ENCODE results near the gene SEMA5A. TPM values are rescaled to one million over a fixed set of nuclear protein-coding genes. Genes with fewer than 3 reads are reported as not detected.

Gene SEMA5A
- total and polyA plus RNA-seq, 5 experiments from 2014 or later, result not detected

DNA sequence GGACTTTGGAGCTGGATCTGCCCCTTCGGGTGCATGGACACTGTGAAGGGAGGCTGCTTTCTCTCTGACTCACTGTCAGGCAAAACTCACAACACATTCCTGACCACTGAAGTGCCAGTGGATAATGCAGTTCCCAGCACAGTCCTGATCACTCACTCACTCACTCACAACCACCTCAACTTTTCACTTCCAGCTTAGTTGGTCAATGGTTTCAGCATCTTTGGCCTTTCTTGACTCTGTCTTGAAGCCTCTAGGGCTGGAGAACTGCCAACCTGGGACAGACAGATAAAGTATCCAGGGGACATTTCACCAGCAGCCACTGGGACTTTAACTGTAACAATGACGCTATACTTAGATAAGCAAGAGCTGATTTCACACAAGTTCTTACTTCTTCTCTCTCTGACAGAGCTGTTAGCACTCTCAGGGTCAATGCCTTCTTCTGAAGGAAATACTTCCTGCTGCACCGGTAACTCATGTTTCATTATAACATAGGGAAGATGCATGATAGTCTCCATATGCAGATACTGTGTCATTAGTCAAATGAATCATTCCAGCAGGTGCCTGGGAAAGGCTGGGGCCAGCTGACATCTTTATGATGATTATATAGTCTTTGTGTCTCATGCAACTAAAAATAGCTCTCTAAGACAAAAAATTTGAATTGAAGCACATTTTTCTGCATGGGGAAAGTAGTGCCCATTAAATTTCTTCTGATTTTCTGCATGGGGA, 499.0 kb downstream of the SEMA5A start:
- POLR2A ChIA-PET, result no interaction called here
- peaks cover 0 to 4% (median 0%) of the 10 kb centered on the region in 9 donors for H3K9me3 Mint-ChIP-seq
- no peak for DNase-seq

DNA sequence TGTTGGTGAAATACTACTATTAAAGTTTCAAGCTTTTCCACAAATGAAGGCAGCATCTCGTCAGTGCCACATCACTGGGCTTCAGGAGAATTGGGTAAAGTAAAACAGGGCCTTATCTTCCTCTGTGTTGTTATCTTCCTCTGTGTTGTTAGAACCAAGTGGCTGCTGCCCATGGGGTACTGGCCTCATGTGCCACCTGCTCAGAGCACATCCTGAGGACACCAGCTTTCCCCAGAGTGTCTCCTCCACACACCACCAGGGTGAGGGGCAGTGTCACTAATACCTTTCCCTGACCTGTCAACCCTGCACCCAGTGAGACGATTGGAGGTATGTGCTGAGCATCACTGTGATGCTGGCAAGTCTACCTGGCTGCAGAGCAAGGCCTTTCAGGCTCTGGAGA, 499.9 kb downstream of the SEMA5A start:
- H3K27me3 Mint-ChIP-seq, result no peaks in the 10 kb centered on the region
- no peaks in the 10 kb centered on the region for H3K4me1 Mint-ChIP-seq
- POLR2A ChIA-PET, result interaction anchor here (0.5 kb wide), 1 partner anchor 10 kb away, joined by 3 read pairs; no protein-coding TSS in a partner anchor
- H3K27ac Mint-ChIP-seq, result no peak overlapping the region
- no peak overlapping the region for H3K4me3 Mint-ChIP-seq
- H3K9me3 Mint-ChIP-seq, result peaks cover 0 to 4% (median 0%) of the 10 kb centered on the region in 9 donors
- H3K36me3 Mint-ChIP-seq, result no peaks in the 10 kb centered on the region
- DNase-seq (no peak), ATAC-seq (no peak)

More for the DNA sequence above, 499.0 kb downstream of the SEMA5A start:
- Mint-ChIP-seq H3K36me3 (no peaks in the 10 kb centered on the region), H3K4me1 (no peaks in the 10 kb centered on the region), H3K4me3 (no peak overlapping the region), H3K27ac (no peak overlapping the region), H3K27me3 (no peaks in the 10 kb centered on the region)
- no peak for ATAC-seq

DNA sequence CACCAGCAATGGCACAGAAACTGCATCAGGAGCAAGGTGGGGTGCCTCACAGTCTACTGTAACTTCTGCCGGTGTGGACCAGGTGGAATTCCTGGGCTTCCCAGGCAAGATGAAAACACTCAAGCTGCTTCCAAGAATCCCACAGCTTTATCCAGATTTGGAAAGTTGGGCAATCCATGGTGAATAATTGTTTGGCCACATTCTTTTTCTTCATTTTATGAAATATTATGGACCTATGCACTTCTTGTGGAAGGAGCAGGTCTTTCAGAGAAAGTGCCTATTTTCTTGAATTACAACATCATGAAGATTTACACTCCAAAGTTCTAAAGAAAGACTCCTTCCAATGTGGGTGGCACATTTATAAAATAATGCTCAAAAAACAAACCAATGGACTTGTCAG, 503.6 kb downstream of the SEMA5A start:
- peaks cover 0 to 19% (median 0%) of the 10 kb centered on the region in 9 donors for H3K9me3 Mint-ChIP-seq
- no peak overlapping the region for H3K27ac Mint-ChIP-seq
- H3K4me3 Mint-ChIP-seq, result no peak overlapping the region
- H3K36me3 Mint-ChIP-seq, result no peaks in the 10 kb centered on the region
- ATAC-seq, result no peak
- H3K27me3 Mint-ChIP-seq, result peaks cover 0 to 3% (median 0%) of the 10 kb centered on the region in 5 donors
- POLR2A ChIA-PET, result no interaction called here
- H3K4me1 Mint-ChIP-seq, result no peaks in the 10 kb centered on the region
- DNase-seq, result no peak

DNA sequence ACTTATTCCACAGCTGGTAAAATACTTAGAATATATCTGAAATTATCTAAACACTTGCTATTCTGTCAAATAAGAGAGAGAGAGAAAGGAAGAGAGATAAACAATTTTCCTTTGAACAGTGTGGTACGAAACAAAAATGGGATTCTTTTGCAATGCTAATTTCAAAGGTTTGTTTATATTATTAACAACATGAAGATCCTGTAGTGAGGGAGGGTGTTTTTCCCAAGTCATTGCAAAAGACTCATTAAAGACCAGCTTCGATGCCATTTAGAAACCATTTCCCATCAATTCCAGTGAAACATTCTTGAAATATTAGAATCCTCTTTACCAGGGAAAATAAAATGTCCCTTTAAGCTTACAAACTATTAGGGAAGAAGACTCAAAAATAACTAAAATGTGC, 505.4 kb downstream of the SEMA5A start:
- POLR2A ChIA-PET, result no interaction called here
- no peak overlapping the region for H3K4me3 Mint-ChIP-seq
- peaks cover 0 to 3% (median 0%) of the 10 kb centered on the region in 5 donors for H3K27me3 Mint-ChIP-seq
- H3K9me3 Mint-ChIP-seq, result peaks cover 0 to 19% (median 0%) of the 10 kb centered on the region in 9 donors
- no peak overlapping the region for H3K27ac Mint-ChIP-seq
- H3K36me3 Mint-ChIP-seq, result no peaks in the 10 kb centered on the region
- H3K4me1 Mint-ChIP-seq, result no peaks in the 10 kb centered on the region
- ATAC-seq (no peak), DNase-seq (no peak)

DNA sequence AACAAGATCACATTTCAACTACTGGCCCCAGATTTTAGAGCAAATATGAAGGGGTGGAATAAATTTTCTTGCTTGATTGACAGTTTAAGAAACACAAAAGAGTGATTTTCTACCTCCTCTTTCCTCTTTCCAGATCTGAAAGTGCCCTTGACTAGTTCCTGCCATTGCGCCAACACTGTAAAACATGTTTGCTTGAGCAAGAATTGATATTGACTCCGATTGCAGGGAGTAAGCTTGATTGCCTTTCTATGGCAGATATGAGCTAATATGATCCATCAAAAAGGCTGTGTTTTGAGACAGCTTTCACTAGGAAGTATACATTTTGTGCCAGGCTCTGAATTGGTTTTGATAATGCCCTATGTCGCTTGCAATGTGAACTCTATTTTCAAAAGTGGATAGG, 508.8 kb downstream of the SEMA5A start:
- Mint-ChIP-seq H3K4me1 (no peaks in the 10 kb centered on the region), H3K36me3 (no peaks in the 10 kb centered on the region), H3K27ac (no peak overlapping the region), H3K9me3 (peaks cover 0 to 19% (median 0%) of the 10 kb centered on the region in 9 donors), H3K27me3 (peaks cover 0 to 3% (median 0%) of the 10 kb centered on the region in 5 donors), H3K4me3 (no peak overlapping the region)
- DNase-seq (no peak), ATAC-seq (no peak)
- POLR2A ChIA-PET, result no interaction called here

DNA sequence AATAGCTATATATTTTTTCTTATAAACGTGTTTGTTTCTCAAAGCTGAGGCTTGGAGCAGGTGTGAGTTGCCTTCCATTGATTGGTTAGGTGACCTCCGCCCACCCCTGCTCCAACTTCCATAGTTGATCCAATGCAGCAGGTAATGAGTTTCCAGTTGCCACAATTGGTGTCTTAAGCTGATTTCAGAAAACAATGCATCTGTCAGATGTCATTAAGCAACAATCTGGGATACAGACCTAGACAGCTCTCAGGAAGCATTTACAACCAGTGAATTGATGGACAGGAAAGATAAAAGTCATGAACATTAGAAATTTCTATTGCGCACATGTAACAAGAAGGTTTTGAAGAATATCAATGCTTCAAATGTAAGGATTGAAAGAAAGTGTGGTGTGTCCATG, 510.5 kb downstream of the SEMA5A start:
- no peak for ATAC-seq

DNA sequence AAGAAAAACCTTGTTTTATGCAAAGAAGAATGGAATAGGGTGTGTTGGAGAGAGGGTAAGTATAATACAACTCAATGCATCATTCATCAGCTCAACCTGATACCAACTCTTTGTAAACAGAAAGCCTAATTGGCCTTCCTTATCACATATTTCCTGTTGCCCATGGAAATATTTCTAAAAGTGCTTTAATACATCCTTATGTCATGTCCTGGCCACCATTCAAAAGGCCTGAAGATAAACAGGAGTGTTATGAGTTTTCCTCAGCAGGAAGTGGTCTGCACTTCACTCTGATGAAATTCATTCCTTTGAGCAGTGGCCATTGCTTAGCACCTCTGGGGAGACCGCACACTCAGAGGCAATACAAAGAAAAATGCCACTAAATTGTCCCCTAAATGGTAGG, 511.2 kb downstream of the SEMA5A start:
- peaks cover 0 to 3% (median 0%) of the 10 kb centered on the region in 5 donors for H3K27me3 Mint-ChIP-seq
- H3K4me1 Mint-ChIP-seq, result no peaks in the 10 kb centered on the region
- H3K9me3 Mint-ChIP-seq, result peaks cover 0 to 15% (median 1%) of the 10 kb centered on the region in 9 donors
- ATAC-seq, result no peak
- H3K36me3 Mint-ChIP-seq, result no peaks in the 10 kb centered on the region
- no peak overlapping the region for H3K27ac Mint-ChIP-seq
- H3K4me3 Mint-ChIP-seq, result no peak overlapping the region
- POLR2A ChIA-PET, result no interaction called here
- no peak for DNase-seq

More for the DNA sequence above, 510.5 kb downstream of the SEMA5A start:
- Mint-ChIP-seq H3K4me1 (no peaks in the 10 kb centered on the region), H3K27me3 (peaks cover 0 to 3% (median 0%) of the 10 kb centered on the region in 5 donors), H3K9me3 (peaks cover 0 to 18% (median 0%) of the 10 kb centered on the region in 9 donors), H3K27ac (no peak overlapping the region), H3K36me3 (no peaks in the 10 kb centered on the region), H3K4me3 (no peak overlapping the region)
- DNase-seq, result no peak
- POLR2A ChIA-PET, result interaction anchor here (0.7 kb wide), 1 partner anchor 10 kb away, joined by 3 read pairs; no protein-coding TSS in a partner anchor

DNA sequence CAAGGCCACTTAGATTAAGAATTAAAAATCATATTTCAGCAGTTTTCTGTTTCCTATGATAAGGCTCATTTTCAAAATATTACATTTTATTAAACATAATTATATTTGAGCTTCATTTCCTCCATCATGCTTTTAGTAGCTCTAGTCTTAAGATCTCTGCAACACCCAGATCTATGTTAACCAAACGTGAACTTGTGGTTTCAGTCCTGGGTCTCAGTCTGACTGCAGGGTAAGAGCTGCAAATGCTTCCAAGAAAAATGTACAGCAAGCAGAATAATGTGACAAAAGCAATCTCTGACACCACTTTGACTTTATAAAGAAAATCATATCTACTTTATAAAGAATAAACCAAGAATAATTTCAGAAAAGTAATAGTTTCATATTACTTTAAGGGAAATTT, 512.4 kb downstream of the SEMA5A start:
- no peak overlapping the region for H3K27ac Mint-ChIP-seq
- no peak overlapping the region for H3K4me3 Mint-ChIP-seq
- H3K36me3 Mint-ChIP-seq, result no peaks in the 10 kb centered on the region
- H3K27me3 Mint-ChIP-seq, result no peaks in the 10 kb centered on the region
- DNase-seq (no peak), ATAC-seq (no peak)
- no peaks in the 10 kb centered on the region for H3K4me1 Mint-ChIP-seq
- H3K9me3 Mint-ChIP-seq, result peaks cover 0 to 13% (median under 1%) of the 10 kb centered on the region in 9 donors
- POLR2A ChIA-PET, result no interaction called here

DNA sequence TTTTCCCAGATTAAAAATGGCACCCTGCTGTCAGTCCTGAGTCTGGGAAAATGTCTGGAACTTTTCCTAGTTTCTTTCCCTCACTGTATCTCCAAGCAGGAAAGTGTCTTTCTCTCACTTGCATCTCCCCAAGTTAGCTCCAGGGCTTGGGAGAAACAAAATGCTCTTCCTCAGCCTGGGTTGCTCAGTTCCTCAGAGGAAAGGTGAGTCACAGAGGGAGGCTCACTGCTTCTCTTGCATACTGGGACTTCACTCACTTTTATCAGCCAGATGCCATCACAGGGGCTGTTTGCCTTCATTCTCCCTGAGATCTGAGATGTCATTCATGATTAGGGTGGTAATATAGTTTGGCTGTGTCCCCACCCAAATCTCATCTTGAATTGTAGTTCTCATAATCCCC, 519.9 kb downstream of the SEMA5A start:
- H3K36me3 Mint-ChIP-seq, result peaks cover 0 to 19% (median 0%) of the 10 kb centered on the region in 3 donors
- no peak overlapping the region for H3K27ac Mint-ChIP-seq
- POLR2A ChIA-PET, result no interaction called here
- H3K9me3 Mint-ChIP-seq, result peaks cover 14 to 60% (median 36%) of the 10 kb centered on the region in 9 donors
- no peak overlapping the region for H3K4me3 Mint-ChIP-seq
- ATAC-seq, result no peak
- DNase-seq, result no peak
- H3K4me1 Mint-ChIP-seq, result no peaks in the 10 kb centered on the region
- peaks cover 0 to 5% (median 0%) of the 10 kb centered on the region in 5 donors for H3K27me3 Mint-ChIP-seq

DNA sequence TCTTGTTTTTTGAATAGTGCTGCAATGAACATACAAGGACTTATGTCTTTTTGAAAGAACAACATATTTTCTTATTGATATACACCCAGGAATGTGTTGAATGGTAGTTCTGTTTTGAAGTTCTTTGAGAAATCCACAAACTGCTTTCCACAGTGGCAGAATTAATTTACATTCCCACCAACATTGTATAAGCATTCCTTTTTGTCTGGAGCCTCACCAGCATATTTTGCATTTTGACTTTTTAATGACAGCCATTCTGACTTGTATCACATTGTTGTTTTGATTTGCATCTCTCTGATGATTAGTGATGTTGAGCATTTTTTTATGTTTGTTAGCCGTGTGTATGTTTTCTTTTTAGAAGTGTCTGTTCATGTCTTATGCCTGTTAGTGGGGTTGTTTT, 524.9 kb downstream of the SEMA5A start:
- POLR2A ChIA-PET, result no interaction called here
- Mint-ChIP-seq H3K4me1 (no peaks in the 10 kb centered on the region), H3K9me3 (peaks cover 9 to 48% (median 25%) of the 10 kb centered on the region in 9 donors), H3K27ac (no peak overlapping the region), H3K4me3 (no peak overlapping the region), H3K36me3 (peaks cover 0 to 12% (median 0%) of the 10 kb centered on the region in 3 donors), H3K27me3 (no peaks in the 10 kb centered on the region)
- DNase-seq (no peak), ATAC-seq (no peak)

DNA sequence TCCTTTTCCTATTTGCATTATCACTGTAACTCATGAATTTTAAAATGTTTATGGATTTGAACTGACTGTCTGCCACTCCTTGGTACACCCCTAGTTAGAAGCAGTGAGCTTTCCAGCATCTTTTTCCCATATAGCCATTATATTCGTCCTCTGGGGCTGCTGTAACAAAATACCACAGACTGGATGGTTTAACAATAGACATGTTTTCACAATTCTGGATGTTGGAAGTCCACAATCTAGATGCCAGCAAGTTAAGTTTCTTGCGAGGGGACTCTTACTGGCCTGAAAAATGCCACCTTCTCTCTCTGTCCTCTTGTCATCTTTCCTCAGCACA, 530.0 kb downstream of the SEMA5A start:
- ATAC-seq, result no peak
- H3K9me3 Mint-ChIP-seq, result peaks cover 0 to 9% (median 4%) of the 10 kb centered on the region in 9 donors
- H3K4me1 Mint-ChIP-seq, result no peaks in the 10 kb centered on the region

DNA sequence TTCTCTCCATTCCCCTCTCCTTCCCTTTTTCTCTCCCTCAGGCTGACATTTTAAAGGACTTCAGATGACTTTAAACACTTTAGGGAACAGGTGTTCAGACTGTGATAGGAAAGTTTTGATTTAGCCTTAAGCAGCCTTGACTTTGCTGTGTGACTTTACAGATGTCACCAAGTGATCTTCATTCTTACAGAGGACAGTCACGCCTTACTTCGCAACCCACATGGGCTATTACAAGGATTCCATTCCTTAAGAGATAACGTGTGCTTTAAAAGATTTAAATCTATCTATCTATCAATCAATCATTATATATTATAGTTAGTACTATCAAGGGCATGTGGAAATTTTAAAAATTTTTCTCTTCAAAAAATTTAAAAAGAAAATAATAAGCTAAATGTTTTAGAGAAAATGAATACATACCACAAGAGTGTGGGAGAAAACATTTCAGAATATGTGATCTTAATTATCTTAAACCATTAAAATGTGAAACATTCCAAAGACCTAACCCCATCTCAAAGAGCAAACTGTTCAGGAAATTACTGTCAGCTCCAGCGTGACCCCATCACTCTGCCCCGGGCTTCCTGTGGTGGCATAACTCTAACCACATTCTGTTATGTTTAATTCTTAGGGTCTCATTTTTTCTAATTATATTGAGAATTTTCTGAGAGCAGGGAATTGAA, 530.5 kb downstream of the SEMA5A start:
- ATAC-seq, result no peak
- Mint-ChIP-seq H3K4me1 (no peaks in the 10 kb centered on the region), H3K27ac (no peak overlapping the region), H3K9me3 (peaks cover 0 to 8% (median 0%) of the 10 kb centered on the region in 9 donors), H3K27me3 (no peaks in the 10 kb centered on the region), H3K4me3 (no peak overlapping the region), H3K36me3 (no peaks in the 10 kb centered on the region)
- POLR2A ChIA-PET, result no interaction called here
- no peak for DNase-seq

More for the DNA sequence above, 530.0 kb downstream of the SEMA5A start:
- POLR2A ChIA-PET, result no interaction called here
- H3K36me3 Mint-ChIP-seq, result no peaks in the 10 kb centered on the region
- no peak for DNase-seq
- H3K4me3 Mint-ChIP-seq, result no peak overlapping the region
- no peaks in the 10 kb centered on the region for H3K27me3 Mint-ChIP-seq
- no peak overlapping the region for H3K27ac Mint-ChIP-seq

DNA sequence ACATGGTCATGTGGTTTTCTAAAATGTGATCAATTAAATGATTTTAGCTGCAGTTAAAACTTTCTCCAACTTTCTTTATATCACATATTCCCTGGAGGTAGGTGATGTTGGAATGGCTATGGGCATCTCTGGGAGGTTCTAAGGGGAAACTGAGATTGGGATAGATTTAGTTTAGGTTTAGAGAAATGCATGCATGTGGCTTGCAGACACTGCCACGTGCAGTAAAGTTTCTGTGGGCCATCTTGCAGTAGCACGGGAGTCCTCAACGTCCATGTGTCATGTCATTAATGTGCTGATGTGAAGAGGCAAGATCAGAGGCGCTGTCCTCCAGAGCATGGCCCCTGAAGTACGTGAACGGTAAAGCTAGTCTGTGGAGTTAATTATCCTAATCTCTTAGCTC, 532.7 kb downstream of the SEMA5A start:
- DNase-seq (no peak), ATAC-seq (no peak)
- Mint-ChIP-seq H3K27me3 (peaks cover 0 to 11% (median 0%) of the 10 kb centered on the region in 5 donors), H3K9me3 (peaks cover 0 to 19% (median 2%) of the 10 kb centered on the region in 9 donors), H3K4me1 (no peaks in the 10 kb centered on the region), H3K36me3 (peaks cover 0 to 1% (median 0%) of the 10 kb centered on the region in 3 donors), H3K27ac (no peak overlapping the region), H3K4me3 (no peak overlapping the region)
- POLR2A ChIA-PET, result no interaction called here
